Neural progenitor cell (in vitro differentiated cells): ENCODE data around the gene CDH13.

ENCODE experiments used
- EZH2 ChIP-seq: fragments of 200-600 bp; sonication (generic); IDR thresholded peaks from 2 replicates; pipeline ENCODE4 v1.6.1; 2017; ENCODE audit warnings: antibody characterized with exemption, mild to moderate bottlenecking, moderate library complexity
- EZH2phosphoT487 ChIP-seq: fragments of 200-600 bp; sonication (generic); IDR thresholded peaks from 2 replicates; pipeline ENCODE4 v1.6.1; 2017; ENCODE audit warnings: antibody characterized with exemption
- TF ChIP-seq, protein P1 (sequence below): fragments of 200-600 bp; sonication (generic); IDR thresholded peaks from 2 replicates; pipeline ENCODE4 v1.5.1; 2017; ENCODE audit warnings: antibody characterized with exemption, mild to moderate bottlenecking

DNA sequence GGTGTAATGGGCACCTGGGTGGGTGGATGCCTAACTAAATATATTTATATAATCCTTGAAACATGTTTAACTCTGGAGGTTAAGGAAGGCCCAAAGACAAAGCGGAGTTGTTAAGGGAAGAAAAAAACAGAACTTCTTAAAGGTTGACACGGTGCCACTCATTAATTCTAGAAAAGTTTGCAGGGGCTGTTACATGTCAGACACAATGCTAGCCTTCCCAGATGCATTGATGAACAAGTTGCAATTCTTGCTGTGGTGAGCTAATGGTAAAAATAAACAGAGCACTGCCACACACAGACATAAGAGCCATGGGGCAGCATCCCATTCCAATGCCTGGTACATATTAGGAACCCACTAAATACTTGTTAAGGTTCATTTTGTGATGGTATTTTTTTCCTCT, 109.5 kb downstream of the CDH13 start:
- TF ChIP-seq, protein P1, sequence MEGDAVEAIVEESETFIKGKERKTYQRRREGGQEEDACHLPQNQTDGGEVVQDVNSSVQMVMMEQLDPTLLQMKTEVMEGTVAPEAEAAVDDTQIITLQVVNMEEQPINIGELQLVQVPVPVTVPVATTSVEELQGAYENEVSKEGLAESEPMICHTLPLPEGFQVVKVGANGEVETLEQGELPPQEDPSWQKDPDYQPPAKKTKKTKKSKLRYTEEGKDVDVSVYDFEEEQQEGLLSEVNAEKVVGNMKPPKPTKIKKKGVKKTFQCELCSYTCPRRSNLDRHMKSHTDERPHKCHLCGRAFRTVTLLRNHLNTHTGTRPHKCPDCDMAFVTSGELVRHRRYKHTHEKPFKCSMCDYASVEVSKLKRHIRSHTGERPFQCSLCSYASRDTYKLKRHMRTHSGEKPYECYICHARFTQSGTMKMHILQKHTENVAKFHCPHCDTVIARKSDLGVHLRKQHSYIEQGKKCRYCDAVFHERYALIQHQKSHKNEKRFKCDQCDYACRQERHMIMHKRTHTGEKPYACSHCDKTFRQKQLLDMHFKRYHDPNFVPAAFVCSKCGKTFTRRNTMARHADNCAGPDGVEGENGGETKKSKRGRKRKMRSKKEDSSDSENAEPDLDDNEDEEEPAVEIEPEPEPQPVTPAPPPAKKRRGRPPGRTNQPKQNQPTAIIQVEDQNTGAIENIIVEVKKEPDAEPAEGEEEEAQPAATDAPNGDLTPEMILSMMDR, result no peak
- TF ChIP-seq EZH2 (no peak), EZH2phosphoT487 (no peak)
